ENCODE measurements around the gene FOXL2NB.

The FOXL2NB gene

DNA sequence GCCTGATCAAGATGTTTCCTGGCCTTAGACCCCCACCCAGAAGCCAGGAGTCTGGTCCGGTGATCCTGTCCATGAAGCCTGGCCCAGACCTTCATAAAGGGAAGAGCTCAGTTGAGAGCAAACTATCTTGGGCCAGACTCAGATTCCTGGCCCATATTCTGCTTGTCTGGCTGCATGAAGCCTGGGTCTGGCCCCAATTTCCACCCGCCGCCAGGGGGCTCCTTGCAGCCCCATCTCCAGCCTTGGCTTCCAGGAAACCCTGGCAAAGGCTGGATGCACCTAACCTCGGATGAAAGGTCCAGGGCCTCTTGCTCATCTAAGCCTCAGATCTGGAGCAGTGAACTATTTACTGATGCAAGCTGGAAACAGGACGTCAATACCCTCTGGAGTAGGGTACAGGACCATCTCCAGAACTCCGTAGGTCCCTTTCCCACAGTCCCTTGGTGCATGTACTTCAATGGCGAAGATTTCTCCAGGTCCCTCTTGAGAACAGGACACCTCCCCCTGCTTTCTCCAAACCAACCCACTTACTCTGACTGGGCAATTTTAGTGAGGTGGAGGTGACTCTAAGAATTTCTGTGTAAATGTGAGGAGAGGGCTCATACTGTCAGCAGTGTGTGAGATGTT is 5.6 kb upstream of the FOXL2NB start:
- DNase-seq: peak; percentile 31
- in situ Hi-C loops (cut with MboI; ENCODE audit: low pct_unique_long_range_greater_than_20kb, low sequenced_read_pairs): loop anchor here (25.0 kb wide), 1 partner anchor 479 kb away; no protein-coding TSS in a partner anchor

- DNase-seq: no peak
- in situ Hi-C loops (cut with MboI; ENCODE audit: low pct_unique_long_range_greater_than_20kb, low sequenced_read_pairs): loop anchor here (25.0 kb wide), 1 partner anchor 480 kb away; no protein-coding TSS in a partner anchor
These were observed 4.7 kb upstream of the FOXL2NB start for GRCh38 chr3:138942271-138942670.

DNA sequence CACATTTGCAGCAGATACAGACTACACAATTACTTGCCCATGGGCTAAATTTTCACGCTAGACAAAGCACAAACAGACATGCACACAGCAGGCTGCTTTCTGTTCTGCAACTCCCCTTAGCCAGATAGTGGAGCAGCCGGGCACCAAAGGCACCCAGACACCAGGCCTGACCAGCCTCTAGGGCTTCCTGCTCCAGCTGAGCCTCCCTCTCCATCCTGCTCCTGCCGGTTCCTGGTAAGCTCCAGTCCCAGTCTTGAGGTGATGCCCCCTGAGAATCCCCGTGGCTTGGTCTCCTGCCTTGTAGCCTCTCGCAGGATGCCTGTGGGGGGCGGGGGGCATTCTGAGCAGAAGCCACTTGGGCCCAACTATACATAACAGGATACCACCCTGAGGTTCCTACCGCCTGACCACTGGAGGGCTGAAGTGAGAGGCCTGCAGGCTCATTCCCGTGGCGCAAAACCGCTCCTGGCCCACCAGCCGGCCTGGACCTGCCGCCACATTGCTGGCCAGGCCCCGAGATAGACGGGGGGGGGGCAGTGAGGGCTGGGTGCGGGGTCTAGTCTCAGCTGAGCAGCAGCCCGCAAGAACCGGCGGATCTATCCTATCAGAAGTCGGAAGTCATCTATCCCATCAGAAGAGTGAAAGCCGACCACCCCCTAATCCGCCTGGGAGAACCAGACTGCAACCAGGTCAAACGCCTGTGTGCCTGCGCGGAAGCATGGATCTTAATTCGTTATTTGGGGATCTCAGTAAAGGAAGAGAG is 4.0 kb upstream of the FOXL2NB start:
- in situ Hi-C loops (cut with MboI; ENCODE audit: low pct_unique_long_range_greater_than_20kb, low sequenced_read_pairs): loop anchor here (25.0 kb wide), 1 partner anchor 481 kb away; no protein-coding TSS in a partner anchor
- DNase-seq: no peak

DNA sequence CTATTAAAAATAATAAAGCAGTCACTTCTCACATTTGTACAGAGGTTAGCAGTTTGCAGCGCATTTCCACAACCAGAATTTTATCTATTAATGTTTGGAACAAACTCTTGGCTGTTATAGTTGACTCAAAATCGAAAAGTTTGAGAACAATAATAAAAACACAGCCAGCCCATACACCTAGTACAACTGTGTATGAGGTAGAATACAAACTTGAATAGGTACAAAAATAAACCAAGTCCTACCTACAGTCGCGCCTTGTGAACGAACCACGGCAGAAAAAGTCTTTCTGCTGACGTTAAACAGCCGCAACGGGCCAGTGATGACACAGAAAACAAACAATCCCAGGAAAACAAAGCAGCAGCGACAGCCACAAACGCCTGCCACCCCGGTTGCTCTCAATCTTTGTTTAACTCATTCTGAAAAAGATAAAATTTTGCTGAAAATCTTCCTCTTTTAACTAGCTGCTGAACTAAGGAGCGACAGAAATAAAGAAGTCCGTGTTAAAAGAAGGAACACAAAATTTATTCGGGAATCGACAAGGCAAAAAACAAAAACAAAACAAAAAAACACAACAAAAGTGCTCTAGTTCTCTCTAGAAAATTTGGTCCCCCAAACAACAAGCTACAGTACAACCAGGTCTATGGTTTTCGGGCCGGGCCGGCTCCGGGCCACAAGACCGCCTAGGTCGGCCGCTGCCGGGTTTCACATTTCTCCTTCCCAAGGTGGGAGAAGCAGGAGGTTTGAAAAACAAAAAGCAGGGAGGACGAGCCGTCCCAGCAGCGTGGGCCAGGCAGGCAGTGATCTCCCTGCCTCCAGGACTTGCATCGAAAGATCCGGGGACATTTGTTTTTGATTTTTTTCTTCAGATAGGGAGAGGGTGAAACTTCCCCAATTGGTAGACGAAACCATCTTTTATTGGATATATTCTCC is 3.0 kb upstream of the FOXL2NB start:
- no peak for DNase-seq
- in situ Hi-C loops (cut with MboI; ENCODE audit: low pct_unique_long_range_greater_than_20kb, low sequenced_read_pairs): loop anchor here (25.0 kb wide), 1 partner anchor 482 kb away; no protein-coding TSS in a partner anchor

- in situ Hi-C loops (cut with MboI; ENCODE audit: low pct_unique_long_range_greater_than_20kb, low sequenced_read_pairs): loop anchor here (25.0 kb wide), 1 partner anchor 482 kb away; no protein-coding TSS in a partner anchor
- no peak for DNase-seq
These were observed 2.4 kb upstream of the FOXL2NB start for GRCh38 chr3:138944654-138944928.

- in situ Hi-C loops (cut with MboI; ENCODE audit: low pct_unique_long_range_greater_than_20kb, low sequenced_read_pairs): loop anchor here (25.0 kb wide), 1 partner anchor 483 kb away; no protein-coding TSS in a partner anchor
- no peak for DNase-seq
These were observed 1.9 kb upstream of the FOXL2NB start for GRCh38 chr3:138944929-138945708.

- no peak for DNase-seq
- in situ Hi-C loops (cut with MboI; ENCODE audit: low pct_unique_long_range_greater_than_20kb, low sequenced_read_pairs): loop anchor here (25.0 kb wide), 1 partner anchor 484 kb away; no protein-coding TSS in a partner anchor
These were observed 1.0 kb upstream of the FOXL2NB start for GRCh38 chr3:138945709-138946662.

DNA sequence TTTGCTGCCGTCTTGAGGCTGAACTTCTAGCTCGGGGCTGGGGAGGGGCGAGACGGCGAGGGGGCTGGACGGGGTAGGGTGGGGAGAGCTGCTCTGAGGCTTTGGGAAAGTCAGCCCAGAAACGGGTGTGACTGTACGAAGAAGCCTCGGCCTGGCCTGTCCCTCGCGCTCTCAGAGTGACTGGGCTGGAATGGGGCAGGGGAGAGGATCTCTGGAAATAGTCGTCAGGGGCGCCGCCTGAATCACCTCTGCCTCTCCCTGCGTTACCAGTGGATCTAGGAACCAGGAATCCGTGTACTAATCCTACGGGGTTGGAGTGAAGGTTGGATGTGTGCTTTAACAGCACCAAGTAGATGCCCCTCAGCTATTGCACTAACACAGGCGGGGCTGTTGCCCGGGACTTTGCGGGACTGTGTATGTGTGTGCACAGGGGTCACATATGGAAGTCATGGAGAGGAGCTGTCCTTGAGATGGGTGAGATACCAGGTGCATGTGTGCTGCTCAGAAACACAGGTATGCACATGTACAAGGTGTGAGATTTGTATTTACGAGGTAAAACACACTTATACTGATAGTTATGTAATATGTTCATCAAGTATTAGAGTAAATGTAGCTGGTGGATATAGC is 591 bp downstream of the FOXL2NB start:
- DNase-seq: no peak
- in situ Hi-C loops (cut with MboI; ENCODE audit: low pct_unique_long_range_greater_than_20kb, low sequenced_read_pairs): loop anchor here (25.0 kb wide), 1 partner anchor 485 kb away; no protein-coding TSS in a partner anchor

- no peak for DNase-seq
- in situ Hi-C loops (cut with MboI; ENCODE audit: low pct_unique_long_range_greater_than_20kb, low sequenced_read_pairs): loop anchor here (25.0 kb wide), 1 partner anchor 486 kb away; no protein-coding TSS in a partner anchor
These were observed 1.5 kb downstream of the FOXL2NB start for GRCh38 chr3:138948371-138949001.

GRCh38 chr3:138949002-138949418 is 2.0 kb downstream of the FOXL2NB start:
- DNase-seq: no peak
- in situ Hi-C loops (cut with MboI; ENCODE audit: low pct_unique_long_range_greater_than_20kb, low sequenced_read_pairs): loop anchor here (25.0 kb wide), 1 partner anchor 487 kb away; no protein-coding TSS in a partner anchor

DNA sequence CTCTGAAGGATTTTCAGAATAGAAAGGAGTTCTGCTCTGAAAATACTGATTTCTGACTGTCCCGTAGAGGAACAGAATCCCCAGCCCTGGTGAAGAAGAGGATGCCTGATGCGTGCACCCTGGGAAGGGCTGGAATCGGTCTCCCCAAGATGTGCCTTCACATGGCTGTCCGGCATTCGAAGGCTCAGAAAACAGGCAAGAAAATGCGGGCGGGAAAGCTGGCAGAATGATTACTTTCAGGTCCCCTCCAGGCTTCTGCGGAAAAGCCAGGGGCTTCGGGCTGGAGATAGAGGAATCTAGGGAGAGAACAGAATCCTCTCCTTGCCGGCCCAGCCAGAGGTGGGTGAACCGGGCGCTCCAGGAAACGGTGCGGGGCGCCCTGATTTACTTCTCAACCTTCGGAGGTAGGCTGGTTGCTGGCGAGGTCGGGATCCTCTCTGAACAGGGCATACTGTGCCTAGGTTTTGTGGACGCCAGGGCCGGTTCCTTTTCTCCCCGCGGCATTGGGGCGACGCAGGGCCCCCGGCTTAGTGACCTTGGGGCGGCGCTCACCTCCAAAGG is 2.5 kb downstream of the FOXL2NB start:
- in situ Hi-C loops (cut with MboI; ENCODE audit: low pct_unique_long_range_greater_than_20kb, low sequenced_read_pairs): loop anchor here (10.0 to 25.0 kb wide), 2 partner anchors 385 to 487 kb away; no protein-coding TSS in a partner anchor
- no peak for DNase-seq

- no peak for DNase-seq
- in situ Hi-C loops (cut with MboI; ENCODE audit: low pct_unique_long_range_greater_than_20kb, low sequenced_read_pairs): loop anchor here (10.0 kb wide), 1 partner anchor 385 kb away; no protein-coding TSS in a partner anchor
These were observed 3.1 kb downstream of the FOXL2NB start for GRCh38 chr3:138950006-138950644.

DNA sequence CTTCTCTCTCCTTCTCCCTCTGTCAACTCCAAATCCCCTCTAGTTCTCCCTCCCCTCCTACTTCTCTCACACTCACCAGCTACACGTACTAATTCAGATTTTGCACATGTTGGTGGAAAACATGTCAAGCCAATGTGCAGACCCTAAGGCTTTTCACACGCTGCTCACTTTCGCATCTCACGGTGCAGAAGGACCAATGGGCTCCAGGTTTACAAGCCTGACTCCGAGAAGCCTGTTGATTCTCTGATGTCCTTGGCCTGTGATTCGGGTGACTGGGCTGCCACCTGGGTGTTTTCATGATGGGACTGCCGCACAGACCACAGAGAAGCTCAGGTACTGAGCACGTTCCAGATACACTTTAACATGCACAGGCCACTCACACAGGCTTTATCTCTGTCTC is 3.7 kb downstream of the FOXL2NB start:
- DNase-seq: no peak

GRCh38 chr3:138960417-138960852 is 13.4 kb downstream of the FOXL2NB start:
- in situ Hi-C loops (cut with MboI; ENCODE audit: low pct_unique_long_range_greater_than_20kb, low sequenced_read_pairs): no loop called here
- DNase-seq: no peak

More for the DNA sequence above, 3.7 kb downstream of the FOXL2NB start:
- in situ Hi-C loops (cut with MboI; ENCODE audit: low pct_unique_long_range_greater_than_20kb, low sequenced_read_pairs): loop anchor here (10.0 kb wide), 1 partner anchor 384 kb away; no protein-coding TSS in a partner anchor

DNA sequence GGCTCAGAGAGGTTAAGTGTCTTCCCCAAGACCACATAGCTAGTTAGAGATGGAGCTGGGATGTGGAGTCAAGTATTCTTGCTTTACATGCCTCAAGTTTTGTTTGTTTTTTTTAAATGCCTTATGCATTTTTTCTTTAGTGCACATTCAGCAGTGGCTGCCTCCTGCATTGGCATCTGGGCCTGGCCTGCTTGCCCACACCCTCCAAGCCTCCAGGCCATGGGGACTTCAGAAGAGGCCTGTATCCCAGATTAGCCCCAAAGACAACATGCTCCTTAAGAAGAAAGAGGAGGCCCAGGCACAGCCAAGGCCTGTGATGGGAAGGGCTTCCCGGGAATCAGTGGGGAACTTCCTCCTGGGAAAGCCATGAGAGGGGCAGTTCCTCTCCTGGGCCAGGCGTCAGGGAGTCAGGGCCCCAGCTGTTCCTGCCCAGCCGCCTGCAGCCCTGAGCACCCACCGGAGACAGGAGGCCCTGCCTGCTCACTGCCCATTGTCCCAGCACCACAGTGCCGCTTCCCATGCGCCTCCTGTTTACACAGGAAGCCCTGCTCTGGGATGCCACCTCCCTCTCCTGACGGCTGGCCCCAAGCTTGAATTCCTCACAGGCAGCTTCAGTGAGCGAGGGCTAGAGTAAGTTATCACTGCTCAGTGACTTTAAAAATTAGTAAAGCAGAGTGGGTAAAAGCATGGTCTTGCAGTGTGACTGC is 16.0 kb downstream of the FOXL2NB start:
- in situ Hi-C loops (cut with MboI; ENCODE audit: low pct_unique_long_range_greater_than_20kb, low sequenced_read_pairs): no loop called here
- no peak for DNase-seq
